ENCODE measurements around the gene SEMA3C.

Gene SEMA3C

DNA sequence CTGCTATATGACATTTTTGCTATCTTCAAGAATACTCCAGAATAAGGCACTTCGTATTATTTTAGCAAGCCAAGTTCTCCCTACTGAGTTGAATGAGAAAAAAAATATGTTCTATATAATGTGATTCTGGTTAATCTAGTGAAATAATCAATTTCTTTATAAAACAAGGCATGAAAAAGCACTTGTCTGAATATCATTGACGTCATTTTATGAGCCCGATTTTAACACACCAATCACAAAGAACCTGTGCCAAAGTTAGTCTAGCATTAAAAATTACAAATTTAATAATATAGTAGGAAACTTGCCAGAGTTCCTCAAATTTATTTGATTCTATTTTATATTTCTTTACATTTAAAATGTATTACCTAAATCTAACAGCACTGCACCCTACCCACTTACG, 155.1 kb downstream of the SEMA3C start:
- Mint-ChIP-seq H3K36me3 (ENCODE audit: low read depth) (no peaks in the 10 kb centered on the region), H3K27me3 (no peaks in the 10 kb centered on the region), H3K27ac (no peak overlapping the region), H3K4me1 (ENCODE audit: low read depth) (no peaks in the 10 kb centered on the region), H3K9me3 (no peaks in the 10 kb centered on the region), H3K4me3 (no peak overlapping the region)

DNA sequence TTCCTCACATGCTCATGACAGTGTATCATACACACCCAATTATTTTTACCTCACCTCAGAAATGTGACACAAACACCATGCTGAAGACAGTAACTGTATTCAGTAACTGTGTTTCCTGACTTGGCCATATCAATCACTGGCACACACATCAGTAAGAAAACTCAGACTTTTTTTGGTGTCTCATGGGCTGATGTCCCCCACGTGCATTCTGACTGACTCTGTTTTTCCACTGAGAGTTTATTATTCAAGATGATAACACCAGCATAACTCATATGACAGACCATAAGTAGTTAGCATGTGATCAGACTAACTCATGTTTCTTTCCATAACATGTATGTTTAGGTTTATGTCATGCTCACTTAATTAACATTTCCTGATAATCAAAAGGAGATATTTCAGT, 155.6 kb downstream of the SEMA3C start:
- Mint-ChIP-seq H3K27me3 (no peaks in the 10 kb centered on the region), H3K4me1 (ENCODE audit: low read depth) (no peaks in the 10 kb centered on the region), H3K36me3 (ENCODE audit: low read depth) (no peaks in the 10 kb centered on the region), H3K4me3 (no peak overlapping the region), H3K27ac (no peak overlapping the region), H3K9me3 (no peaks in the 10 kb centered on the region)

DNA sequence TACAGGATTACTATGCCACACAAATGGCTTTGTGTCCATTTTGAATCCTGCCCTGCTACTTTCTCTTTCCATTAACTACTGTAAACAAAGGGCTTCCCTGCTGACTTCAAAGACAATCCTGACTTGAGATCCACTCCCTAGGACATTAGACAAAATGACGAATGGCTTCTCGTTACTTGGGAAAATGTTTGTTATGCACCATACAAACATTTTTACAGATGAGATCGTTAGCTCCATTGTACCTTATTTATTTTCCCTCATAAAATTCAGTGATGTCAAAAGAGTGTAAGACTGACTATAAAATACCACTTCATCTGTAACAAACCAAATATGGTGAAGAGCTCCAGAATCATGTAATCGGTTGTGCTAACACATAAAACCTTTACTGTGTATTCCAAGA, 158.6 kb downstream of the SEMA3C start:
- Mint-ChIP-seq H3K27ac (no peak overlapping the region), H3K4me3 (no peak overlapping the region), H3K27me3 (no peaks in the 10 kb centered on the region), H3K4me1 (ENCODE audit: low read depth) (no peaks in the 10 kb centered on the region), H3K36me3 (ENCODE audit: low read depth) (no peaks in the 10 kb centered on the region), H3K9me3 (no peaks in the 10 kb centered on the region)

DNA sequence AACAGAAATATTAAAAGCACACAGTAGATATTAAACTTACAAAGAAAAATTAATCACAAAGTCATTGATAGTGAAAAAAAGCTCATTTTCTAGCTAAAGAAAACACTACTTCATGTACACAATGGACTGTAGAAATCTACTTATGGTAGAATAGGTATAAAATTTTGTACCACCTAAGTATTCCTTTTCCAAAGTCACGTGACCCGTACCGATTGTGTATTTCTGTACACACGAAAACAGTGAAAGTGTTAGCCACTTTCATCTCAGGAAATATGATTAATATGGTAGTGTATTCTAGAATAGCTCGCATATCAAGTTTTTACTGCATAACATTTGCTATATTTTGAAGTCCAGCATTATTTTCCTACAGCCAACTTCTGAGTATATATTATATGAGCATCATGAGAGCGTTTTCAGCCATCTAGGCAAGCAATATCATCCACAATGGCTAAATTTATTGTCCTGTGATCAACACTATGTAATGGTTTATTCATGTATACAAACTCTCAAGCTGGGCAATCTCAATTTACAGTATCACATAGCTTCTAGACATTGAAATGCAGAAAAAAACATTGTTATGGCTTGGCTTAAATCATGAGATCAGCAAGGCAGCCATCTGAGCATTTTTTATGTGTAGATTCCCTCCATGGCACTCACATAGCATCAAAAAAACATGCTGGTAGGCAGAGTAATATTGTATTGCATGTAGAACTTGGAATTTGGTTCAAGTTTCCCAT, 165.7 kb downstream of the SEMA3C start:
- Mint-ChIP-seq H3K9me3 (no peaks in the 10 kb centered on the region), H3K36me3 (ENCODE audit: low read depth) (no peaks in the 10 kb centered on the region), H3K4me3 (no peak overlapping the region), H3K27me3 (no peaks in the 10 kb centered on the region), H3K27ac (no peak overlapping the region), H3K4me1 (ENCODE audit: low read depth) (no peaks in the 10 kb centered on the region)

DNA sequence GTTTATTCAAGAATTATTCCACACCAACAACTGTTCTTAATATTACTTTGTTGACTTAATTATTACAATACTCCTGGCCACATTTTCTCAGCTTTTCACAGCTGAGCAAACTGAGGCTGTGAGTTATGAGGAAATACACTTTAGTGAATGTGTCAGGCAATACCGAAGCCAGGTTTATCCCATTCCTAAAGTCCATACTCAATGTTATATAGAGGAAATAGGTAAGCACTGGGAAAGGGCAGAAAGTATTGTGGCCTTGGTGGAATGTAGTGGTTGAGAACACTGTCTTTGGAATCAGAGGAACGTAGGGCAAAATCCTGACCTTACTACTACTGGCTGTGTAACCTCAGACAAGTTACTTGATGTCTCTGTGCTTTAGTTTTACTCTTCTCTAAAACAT, 169.6 kb downstream of the SEMA3C start:
- no peaks in the 10 kb centered on the region for H3K36me3 Mint-ChIP-seq (ENCODE audit: low read depth)
- no peak overlapping the region for H3K27ac Mint-ChIP-seq
- no peak overlapping the region for H3K4me3 Mint-ChIP-seq
- H3K9me3 Mint-ChIP-seq: no peaks in the 10 kb centered on the region
- H3K4me1 Mint-ChIP-seq (ENCODE audit: low read depth): no peaks in the 10 kb centered on the region
- no peaks in the 10 kb centered on the region for H3K27me3 Mint-ChIP-seq

DNA sequence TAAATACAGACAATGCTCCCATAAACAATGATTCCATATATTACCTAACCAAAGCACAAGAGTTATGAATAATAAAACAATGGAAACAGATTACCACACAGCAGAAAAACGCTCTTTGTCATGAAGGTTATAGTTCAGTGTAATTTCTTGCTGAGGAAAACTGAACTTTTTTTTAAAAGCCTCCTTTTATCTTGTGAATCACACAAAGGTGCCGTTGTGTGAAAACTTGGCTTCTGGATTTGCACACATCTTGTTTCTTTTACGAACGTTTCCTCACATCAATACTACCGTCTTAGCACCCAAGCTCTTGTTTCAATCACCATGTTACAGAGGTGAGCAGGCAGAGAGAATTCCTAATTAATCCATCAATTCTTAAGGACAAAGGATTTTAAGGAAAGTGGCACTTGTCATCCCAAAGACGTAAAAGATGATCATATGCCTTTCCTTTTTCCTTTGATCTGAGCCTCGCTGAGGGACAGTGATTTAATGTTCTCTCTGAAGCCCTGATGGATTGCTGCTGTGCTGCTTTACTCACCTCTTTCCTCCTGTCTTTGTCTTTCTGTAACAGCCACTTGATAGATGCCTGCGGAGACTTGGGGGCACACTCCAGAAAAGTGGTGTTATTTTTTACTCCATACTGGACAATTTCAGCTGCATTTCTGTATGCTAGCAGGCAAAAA, 170.3 kb downstream of the SEMA3C start:
- H3K9me3 Mint-ChIP-seq: no peaks in the 10 kb centered on the region
- no peaks in the 10 kb centered on the region for H3K27me3 Mint-ChIP-seq
- H3K4me1 Mint-ChIP-seq (ENCODE audit: low read depth): no peaks in the 10 kb centered on the region
- H3K4me3 Mint-ChIP-seq: no peak overlapping the region
- H3K27ac Mint-ChIP-seq: no peak overlapping the region
- no peaks in the 10 kb centered on the region for H3K36me3 Mint-ChIP-seq (ENCODE audit: low read depth)

DNA sequence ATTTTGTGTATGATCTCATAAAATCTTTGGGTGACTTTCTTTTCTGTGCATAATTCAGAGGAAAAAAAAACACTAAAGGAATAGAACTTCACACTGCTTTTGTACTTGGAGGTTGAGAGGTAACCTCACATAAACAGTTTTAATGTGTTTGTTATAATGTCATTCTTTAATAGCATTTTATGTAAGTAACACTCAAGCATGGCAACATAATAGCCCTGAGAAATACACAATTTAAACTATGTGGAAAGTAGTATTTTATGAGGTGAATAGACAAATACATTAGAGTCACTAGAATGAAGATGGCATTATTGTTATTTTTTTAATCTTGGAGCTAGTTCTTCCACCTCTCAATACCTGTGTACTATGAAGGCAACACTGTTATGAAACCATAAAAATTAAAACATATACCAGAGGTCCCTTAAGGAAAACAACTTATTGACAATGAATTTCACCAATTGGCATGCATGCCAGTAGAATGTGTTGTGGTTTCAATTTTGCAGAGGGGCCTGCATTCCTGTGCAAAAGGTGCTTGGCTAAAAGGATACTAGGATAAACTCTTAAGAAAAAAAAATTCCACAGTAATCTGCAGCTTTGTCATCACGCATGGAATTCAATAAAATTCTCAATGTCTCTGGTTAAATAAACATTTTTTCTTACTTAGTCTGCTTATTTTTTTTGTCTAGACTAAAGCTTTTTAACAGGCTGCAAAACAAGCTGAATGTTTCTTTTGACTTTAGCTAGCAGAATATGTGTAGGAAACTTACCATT, 177.9 kb downstream of the SEMA3C start:
- H3K9me3 Mint-ChIP-seq: no peaks in the 10 kb centered on the region
- no peak overlapping the region for H3K4me3 Mint-ChIP-seq
- H3K4me1 Mint-ChIP-seq (ENCODE audit: low read depth): no peaks in the 10 kb centered on the region
- H3K27me3 Mint-ChIP-seq: no peaks in the 10 kb centered on the region
- H3K36me3 Mint-ChIP-seq (ENCODE audit: low read depth): no peaks in the 10 kb centered on the region
- H3K27ac Mint-ChIP-seq: no peak overlapping the region

DNA sequence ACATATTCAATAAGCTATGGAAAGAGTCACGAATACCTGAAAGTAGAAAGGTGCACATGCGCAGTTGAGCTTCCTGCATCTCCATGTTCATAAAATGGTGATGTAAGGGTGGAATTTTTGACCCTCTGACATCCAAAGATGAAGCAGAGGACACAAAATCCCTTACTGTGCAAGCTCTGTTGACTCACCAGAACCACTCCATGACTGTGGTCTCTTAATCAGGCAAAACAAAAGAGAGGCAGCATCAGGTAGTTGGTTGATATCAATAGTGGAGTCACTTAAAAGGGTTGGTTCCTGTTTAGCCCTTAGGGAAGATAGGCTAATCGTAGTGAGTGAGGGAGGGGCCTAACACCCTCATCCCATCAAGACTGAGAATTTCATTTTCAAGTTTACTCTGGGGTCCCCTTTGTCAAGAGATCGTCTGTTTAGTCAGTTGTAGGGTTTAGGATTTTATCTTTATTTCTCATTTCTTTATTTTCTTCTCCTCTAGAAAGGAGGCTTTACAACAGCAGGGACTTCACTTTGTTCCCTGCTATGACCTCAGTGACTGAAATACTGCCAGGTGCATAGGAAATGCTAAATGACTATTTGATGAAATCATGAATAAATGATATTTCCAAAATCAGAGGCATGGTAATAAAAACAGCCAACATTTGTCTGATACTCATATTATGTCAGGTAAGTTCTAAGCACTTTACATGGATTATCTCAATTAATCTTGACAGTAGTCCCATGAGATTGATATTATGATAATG, 182.3 kb downstream of the SEMA3C start:
- Mint-ChIP-seq H3K27me3 (no peaks in the 10 kb centered on the region), H3K36me3 (ENCODE audit: low read depth) (no peaks in the 10 kb centered on the region), H3K27ac (no peak overlapping the region), H3K4me1 (ENCODE audit: low read depth) (no peaks in the 10 kb centered on the region), H3K9me3 (no peaks in the 10 kb centered on the region), H3K4me3 (no peak overlapping the region)

DNA sequence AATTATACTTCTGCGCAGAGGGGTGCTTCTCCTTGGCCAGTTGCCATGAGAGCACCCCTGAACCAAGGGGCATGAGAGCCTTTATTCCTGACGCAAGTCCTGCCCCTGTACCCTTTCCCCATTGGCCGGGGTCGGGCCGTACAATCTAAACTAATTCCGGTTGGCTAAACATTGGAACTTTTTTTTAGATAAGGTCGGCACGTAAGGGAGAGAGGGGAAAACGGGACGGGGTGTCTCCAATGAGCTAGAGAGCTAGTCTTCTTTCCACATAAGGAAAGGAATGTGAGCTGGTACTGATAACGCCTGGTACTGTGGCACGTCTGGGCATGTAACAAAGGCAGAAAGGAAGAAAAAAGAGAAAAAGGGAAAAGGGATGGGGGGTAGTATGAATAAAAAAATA, 183.5 kb downstream of the SEMA3C start:
- H3K9me3 Mint-ChIP-seq: no peaks in the 10 kb centered on the region
- no peaks in the 10 kb centered on the region for H3K27me3 Mint-ChIP-seq
- H3K4me1 Mint-ChIP-seq (ENCODE audit: low read depth): no peaks in the 10 kb centered on the region
- no peaks in the 10 kb centered on the region for H3K36me3 Mint-ChIP-seq (ENCODE audit: low read depth)
- no peak overlapping the region for H3K4me3 Mint-ChIP-seq
- H3K27ac Mint-ChIP-seq: no peak overlapping the region

DNA sequence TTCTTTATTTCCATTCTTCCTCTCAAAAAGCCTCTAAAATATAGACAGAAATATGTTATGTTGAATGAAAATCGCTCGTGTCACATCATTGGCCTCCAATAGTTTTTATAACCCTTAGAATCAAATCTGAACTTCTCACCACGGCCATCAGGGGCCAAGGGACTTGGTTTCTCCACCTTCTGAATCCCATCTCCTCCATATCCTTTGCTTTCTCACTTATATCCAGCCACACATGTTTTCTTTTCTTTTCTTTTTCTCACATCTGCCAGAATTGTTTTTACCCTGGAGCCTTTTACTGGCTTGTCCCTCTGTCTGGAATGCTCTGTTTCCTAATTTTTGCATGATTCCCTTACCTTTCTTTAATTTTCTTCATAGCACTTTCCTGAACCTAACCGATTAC, 184.8 kb downstream of the SEMA3C start:
- H3K9me3 Mint-ChIP-seq: no peaks in the 10 kb centered on the region
- H3K4me1 Mint-ChIP-seq (ENCODE audit: low read depth): no peaks in the 10 kb centered on the region
- H3K36me3 Mint-ChIP-seq (ENCODE audit: low read depth): no peaks in the 10 kb centered on the region
- H3K27ac Mint-ChIP-seq: no peak overlapping the region
- no peaks in the 10 kb centered on the region for H3K27me3 Mint-ChIP-seq
- no peak overlapping the region for H3K4me3 Mint-ChIP-seq

DNA sequence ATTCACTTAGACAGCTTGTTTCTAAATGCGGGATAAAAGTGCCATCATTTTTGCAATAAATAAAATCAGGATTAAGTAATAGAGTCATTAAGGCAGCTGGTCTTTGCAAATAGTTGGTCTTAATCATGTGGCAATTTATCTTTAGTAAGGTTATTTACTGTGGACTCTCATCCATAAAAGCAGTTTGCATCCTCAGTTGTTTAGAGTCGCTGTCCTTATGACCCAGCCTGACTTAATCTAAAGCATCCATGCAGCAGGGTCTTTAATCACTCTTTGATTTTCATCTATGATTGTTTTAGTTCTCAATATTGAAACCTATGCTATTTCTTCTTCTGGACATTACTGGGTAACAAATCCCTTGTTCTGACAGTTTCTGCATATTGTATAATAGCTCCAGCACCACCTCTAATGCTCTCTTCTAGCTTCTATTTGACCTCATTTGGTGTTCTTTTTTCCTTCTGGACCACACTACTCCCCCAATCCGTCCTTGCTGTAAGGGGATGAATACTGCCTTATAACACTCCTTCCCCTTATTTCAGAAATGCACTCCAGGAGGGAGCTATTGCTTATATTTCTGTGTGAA, 185.4 kb downstream of the SEMA3C start:
- H3K9me3 Mint-ChIP-seq: no peaks in the 10 kb centered on the region
- no peaks in the 10 kb centered on the region for H3K4me1 Mint-ChIP-seq (ENCODE audit: low read depth)
- H3K27ac Mint-ChIP-seq: no peak overlapping the region
- H3K4me3 Mint-ChIP-seq: no peak overlapping the region
- no peaks in the 10 kb centered on the region for H3K27me3 Mint-ChIP-seq
- H3K36me3 Mint-ChIP-seq (ENCODE audit: low read depth): no peaks in the 10 kb centered on the region

DNA sequence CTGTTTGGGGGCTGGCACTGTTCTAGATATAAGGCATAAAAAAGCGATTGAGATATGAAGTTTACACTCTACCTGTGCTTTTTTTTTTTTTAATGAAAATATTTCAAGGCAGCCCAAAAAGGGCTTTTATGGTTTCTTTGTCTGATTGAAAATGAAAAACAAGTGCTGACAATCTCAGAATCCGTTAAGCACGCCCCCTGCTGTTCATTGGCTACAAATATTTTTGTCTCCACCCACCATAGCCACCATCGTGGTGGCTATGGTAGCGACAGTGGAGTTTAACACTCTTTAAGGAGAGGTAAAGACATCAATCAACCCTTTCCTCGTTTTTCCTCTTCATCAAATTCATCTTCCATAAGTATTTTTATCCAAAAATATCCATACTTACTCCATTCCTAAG, 186.2 kb downstream of the SEMA3C start:
- Mint-ChIP-seq H3K4me3 (no peak overlapping the region), H3K27me3 (no peaks in the 10 kb centered on the region), H3K36me3 (ENCODE audit: low read depth) (no peaks in the 10 kb centered on the region), H3K9me3 (no peaks in the 10 kb centered on the region), H3K27ac (no peak overlapping the region), H3K4me1 (ENCODE audit: low read depth) (no peaks in the 10 kb centered on the region)

DNA sequence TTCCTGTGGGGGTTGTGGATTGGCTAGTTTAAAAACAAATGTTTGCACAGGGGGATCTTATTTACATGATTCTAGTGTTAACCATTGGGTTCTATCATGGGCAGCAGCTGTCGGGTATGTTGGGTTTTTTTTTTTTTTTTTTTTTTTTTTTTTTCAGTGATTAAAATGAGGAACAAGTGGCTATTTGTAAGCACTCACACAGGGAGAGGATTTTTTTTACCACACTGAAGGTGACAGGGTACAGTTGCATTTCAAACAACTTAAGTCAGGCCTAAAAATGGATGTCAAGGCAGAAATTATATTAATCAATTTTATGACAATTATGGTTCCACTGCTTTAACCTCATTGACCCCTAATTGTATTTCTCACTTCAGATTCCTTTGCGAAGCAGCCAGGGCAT, 187.6 kb downstream of the SEMA3C start:
- H3K9me3 Mint-ChIP-seq: no peaks in the 10 kb centered on the region
- no peak overlapping the region for H3K4me3 Mint-ChIP-seq

DNA sequence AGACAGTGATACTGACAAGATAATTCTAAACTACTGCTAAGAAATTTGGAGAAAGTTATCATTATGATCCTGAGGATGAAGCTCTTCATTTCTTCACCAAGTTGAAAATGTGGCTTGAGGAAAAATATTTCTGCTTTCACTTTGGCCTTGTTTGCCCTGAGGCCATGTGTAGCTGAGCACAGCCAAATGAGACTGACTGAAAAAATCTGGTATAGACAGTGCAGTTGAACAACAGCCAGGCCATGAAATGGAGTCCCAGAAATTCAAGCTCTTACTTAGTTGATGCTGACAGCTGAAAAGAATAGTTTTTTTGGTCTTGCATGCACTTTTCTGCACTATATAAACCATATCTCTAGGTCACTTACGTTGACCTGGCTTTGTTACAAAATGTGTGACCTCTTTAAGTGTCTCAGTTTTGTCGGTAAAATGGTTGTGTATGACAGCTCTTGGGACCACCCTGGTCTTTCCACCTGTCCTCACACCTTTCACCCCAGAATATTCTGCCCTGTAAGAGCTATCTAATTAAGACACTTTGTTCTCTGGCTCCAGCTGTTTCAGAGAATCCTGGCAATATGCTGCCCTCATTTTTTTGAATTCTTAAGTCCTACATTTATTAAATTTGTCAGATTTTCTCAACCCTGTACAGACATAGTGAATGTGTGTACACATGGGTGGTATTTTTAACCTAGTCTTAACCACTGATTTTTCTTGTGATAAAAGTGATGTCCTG, 189.1 kb downstream of the SEMA3C start:
- Mint-ChIP-seq H3K4me1 (ENCODE audit: low read depth) (peaks cover 4% of the 10 kb centered on the region), H3K36me3 (ENCODE audit: low read depth) (no peaks in the 10 kb centered on the region), H3K9me3 (no peaks in the 10 kb centered on the region), H3K4me3 (no peak overlapping the region), H3K27ac (no peak overlapping the region), H3K27me3 (no peaks in the 10 kb centered on the region)

More for the DNA sequence above, 187.6 kb downstream of the SEMA3C start:
- Mint-ChIP-seq H3K36me3 (ENCODE audit: low read depth) (no peaks in the 10 kb centered on the region), H3K4me1 (ENCODE audit: low read depth) (peaks cover 4% of the 10 kb centered on the region), H3K27ac (no peak overlapping the region), H3K27me3 (no peaks in the 10 kb centered on the region)

Data from stimulated activated naive CD8-positive, alpha-beta T cell treated with anti-CD3 and anti-CD28 coated beads, Interleukin-15, Interleukin-2, amounts not matched to agents 100 ng/mL and 50 ng/mL, for 24 hours (primary cell).